ENCODE measurements around the gene BLID.

Gene BLID

DNA sequence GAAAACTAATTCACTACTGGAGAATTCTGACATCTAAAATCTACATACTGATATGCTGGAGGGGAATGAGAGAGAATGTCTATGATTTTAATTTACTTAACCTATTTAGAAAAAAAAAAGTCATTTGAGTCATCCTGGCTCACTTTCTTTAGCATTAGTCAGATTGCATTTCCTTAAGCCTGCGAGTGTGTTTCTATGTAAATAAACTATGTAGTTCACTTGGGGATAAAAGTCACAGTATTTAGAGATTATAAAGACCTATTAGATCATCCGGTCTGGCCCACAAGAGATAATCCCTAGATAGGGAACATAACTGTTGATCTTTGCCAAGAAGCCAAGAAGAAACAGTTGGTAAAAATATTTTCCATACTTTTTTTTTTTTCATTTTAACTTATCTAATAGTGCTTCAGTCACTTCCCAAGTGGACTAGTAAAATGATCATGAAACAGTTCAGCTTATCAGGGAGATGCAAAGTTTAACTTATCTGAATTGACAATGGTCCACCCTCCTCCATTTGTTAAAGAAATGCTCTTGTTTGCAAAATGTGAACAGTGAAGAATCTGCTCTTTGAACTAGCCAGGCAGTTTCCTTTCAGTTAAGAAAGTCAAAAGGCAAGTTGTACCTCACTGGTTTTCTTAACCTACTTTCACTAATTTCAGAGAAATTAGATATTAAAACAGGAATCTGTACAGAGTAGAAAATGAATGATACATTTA is 21.2 kb upstream of the BLID start:
- H3K9me3 ChIP-seq (ENCODE audit: control insufficient read depth, low read length), result no peaks in the 10 kb centered on the region
- no peaks in the 10 kb centered on the region for H3K4me1 ChIP-seq
- H3K4me3 ChIP-seq (ENCODE audit: low read depth, low read length), result no peak overlapping the region
- H3K79me2 ChIP-seq, result no peaks in the 10 kb centered on the region
- no peak overlapping the region for H3K4me2 ChIP-seq (ENCODE audit: low read length)
- no peak overlapping the region for H2AFZ ChIP-seq
- H3K27ac ChIP-seq, result no peak overlapping the region
- no peaks in the 10 kb centered on the region for H3K36me3 ChIP-seq (ENCODE audit: control insufficient read depth, insufficient read depth, low read length)
- no peak for TF ChIP-seq CTCF (IDR thresholded peaks at IDR 0.05)
- H3K27me3 ChIP-seq (ENCODE audit: control insufficient read depth, insufficient read depth, low read length), result no peaks in the 10 kb centered on the region
- no peak overlapping the region for H3K9ac ChIP-seq

DNA sequence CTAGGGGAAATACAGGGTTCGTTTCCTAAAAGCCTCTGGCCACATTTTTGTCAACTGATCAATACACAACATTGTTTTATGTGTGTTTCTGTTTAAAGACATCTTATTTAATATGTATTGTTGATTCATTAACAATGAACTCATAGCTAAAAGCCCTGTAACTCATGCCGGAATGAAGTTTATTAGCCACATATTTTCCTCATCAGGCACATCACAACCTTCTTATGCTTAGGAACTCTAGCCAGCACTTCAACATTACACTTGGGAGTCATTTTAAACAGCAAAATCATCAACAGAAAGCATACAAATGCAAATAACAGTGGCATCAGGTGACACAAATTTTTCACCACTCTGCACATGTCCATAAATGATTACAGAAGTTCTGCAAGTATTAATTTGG is 15.1 kb upstream of the BLID start:
- no peaks in the 10 kb centered on the region for H3K9me3 ChIP-seq (ENCODE audit: control insufficient read depth, low read length)

DNA sequence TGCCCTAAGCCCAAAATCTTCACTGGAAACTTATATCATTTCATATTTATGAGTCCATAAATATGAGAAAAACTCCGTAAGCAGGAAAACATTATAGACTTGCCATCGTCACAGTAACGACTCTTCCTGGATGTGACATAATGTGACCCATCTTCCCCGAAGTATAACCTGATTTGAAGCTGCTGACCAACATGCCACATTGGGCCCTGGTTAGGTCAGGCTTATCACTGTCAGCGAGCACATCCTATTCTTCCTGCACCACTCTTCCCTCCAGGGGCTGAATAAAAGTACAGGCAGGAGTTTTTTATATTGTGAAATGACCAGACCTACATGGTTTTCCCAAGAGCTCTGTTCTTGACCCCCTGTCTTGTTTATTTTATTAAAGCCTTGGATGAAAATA is 12.1 kb upstream of the BLID start:
- Histone ChIP-seq H2AFZ (no peak overlapping the region), H3K4me1 (peaks cover 3% of the 10 kb centered on the region)

More for the DNA sequence above, 15.1 kb upstream of the BLID start:
- H3K79me2 ChIP-seq, result no peaks in the 10 kb centered on the region
- H3K36me3 ChIP-seq (ENCODE audit: control insufficient read depth, insufficient read depth, low read length), result no peaks in the 10 kb centered on the region
- H3K4me3 ChIP-seq (ENCODE audit: low read depth, low read length), result no peak overlapping the region
- no peak overlapping the region for H3K9ac ChIP-seq
- H3K4me1 ChIP-seq, result peaks cover 3% of the 10 kb centered on the region
- H2AFZ ChIP-seq, result no peak overlapping the region
- H3K4me2 ChIP-seq (ENCODE audit: low read length), result no peak overlapping the region
- no peak overlapping the region for H3K27ac ChIP-seq
- H3K27me3 ChIP-seq (ENCODE audit: control insufficient read depth, insufficient read depth, low read length), result no peaks in the 10 kb centered on the region
- no peak for TF ChIP-seq CTCF (IDR thresholded peaks at IDR 0.05)

DNA sequence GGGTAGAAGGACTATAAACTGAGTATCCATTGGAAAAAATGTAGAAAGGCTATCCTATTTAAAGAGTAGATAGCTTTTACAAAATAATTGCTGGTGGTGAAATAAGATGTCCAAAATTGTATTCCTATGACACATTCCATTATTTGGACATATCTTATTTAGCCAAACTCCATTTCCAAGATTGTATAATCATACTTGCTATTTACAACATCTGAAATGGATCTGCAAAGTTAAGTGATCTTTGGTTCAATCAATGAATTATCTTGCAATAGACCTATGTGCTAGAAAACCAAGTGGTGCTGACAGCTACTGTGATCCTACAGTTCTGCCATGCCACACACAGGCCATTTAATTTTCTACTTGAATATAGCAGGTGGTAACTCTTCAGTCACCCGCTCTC is 11.0 kb upstream of the BLID start:
- Histone ChIP-seq H3K27ac (no peak overlapping the region), H3K79me2 (no peaks in the 10 kb centered on the region), H3K36me3 (ENCODE audit: control insufficient read depth, insufficient read depth, low read length) (no peaks in the 10 kb centered on the region), H3K4me2 (ENCODE audit: low read length) (no peak overlapping the region), H3K27me3 (ENCODE audit: control insufficient read depth, insufficient read depth, low read length) (no peaks in the 10 kb centered on the region), H3K4me3 (ENCODE audit: low read depth, low read length) (no peak overlapping the region), H3K9ac (no peak overlapping the region), H3K9me3 (ENCODE audit: control insufficient read depth, low read length) (no peaks in the 10 kb centered on the region), H2AFZ (no peak overlapping the region), H3K4me1 (peaks cover 3% of the 10 kb centered on the region)
- no peak for TF ChIP-seq CTCF (IDR thresholded peaks at IDR 0.05)

More for the DNA sequence above, 12.1 kb upstream of the BLID start:
- H3K4me2 ChIP-seq (ENCODE audit: low read length), result no peak overlapping the region
- no peak overlapping the region for H3K27ac ChIP-seq
- no peaks in the 10 kb centered on the region for H3K36me3 ChIP-seq (ENCODE audit: control insufficient read depth, insufficient read depth, low read length)
- H3K9ac ChIP-seq, result no peak overlapping the region
- no peaks in the 10 kb centered on the region for H3K79me2 ChIP-seq
- no peaks in the 10 kb centered on the region for H3K9me3 ChIP-seq (ENCODE audit: control insufficient read depth, low read length)
- no peak for TF ChIP-seq CTCF (IDR thresholded peaks at IDR 0.05)
- no peak overlapping the region for H3K4me3 ChIP-seq (ENCODE audit: low read depth, low read length)
- no peaks in the 10 kb centered on the region for H3K27me3 ChIP-seq (ENCODE audit: control insufficient read depth, insufficient read depth, low read length)
